M059J (cell line): Measurements from ENCODE around the gene OSTF1. TPM values are rescaled to one million over a fixed set of nuclear protein-coding genes. Genes with fewer than 3 reads are reported as not detected.

Source experiments
- DNase-seq: peaks from one replicate; pipeline ENCODE4 v3.0.0-alpha.2; 2012; ENCODE audit warnings: low read depth
- total RNA-seq: library from RNA; depleted of rRNA; stranded (reverse); fragments of >200 nt; shearing (Covaris generic); gene quantifications from 2 replicates; pipeline ENCODE4 v1.2.3, GENCODE V29; 2014

The OSTF1 gene
- total RNA-seq, 1 experiment from 2014 or later, result 86.9 TPM

- no peak for DNase-seq
Observed at GRCh38 chr9:75121914-75122558, 33.7 kb downstream of the OSTF1 start.

GRCh38 chr9:75123696-75124095 lies 35.4 kb downstream of the OSTF1 start:
- no peak for DNase-seq

GRCh38 chr9:75128535-75128934 lies 40.2 kb downstream of the OSTF1 start:
- no peak for DNase-seq

- DNase-seq, result no peak
Observed at GRCh38 chr9:75130172-75130571, 41.9 kb downstream of the OSTF1 start.

GRCh38 chr9:75130621-75131230 lies 42.4 kb downstream of the OSTF1 start:
- no peak for DNase-seq

- no peak for DNase-seq
Observed at GRCh38 chr9:75131700-75132099, 43.4 kb downstream of the OSTF1 start.

- no peak for DNase-seq
Observed at GRCh38 chr9:75132244-75132643, 43.9 kb downstream of the OSTF1 start.

- no peak for DNase-seq
Observed at GRCh38 chr9:75133396-75133795, 45.1 kb downstream of the OSTF1 start.

- no peak for DNase-seq
Observed at GRCh38 chr9:75134495-75134894, 46.2 kb downstream of the OSTF1 start.

GRCh38 chr9:75138260-75139040 lies 50.1 kb downstream of the OSTF1 start:
- no peak for DNase-seq

GRCh38 chr9:75139201-75139600 lies 50.9 kb downstream of the OSTF1 start:
- no peak for DNase-seq

GRCh38 chr9:75140261-75140660 lies 51.9 kb downstream of the OSTF1 start:
- DNase-seq, result no peak

GRCh38 chr9:75142202-75142601 lies 53.9 kb downstream of the OSTF1 start:
- DNase-seq, result no peak

- DNase-seq, result peak; percentile 92
Observed at GRCh38 chr9:75146229-75146628, 57.9 kb downstream of the OSTF1 start.

GRCh38 chr9:75147638-75148037 lies 59.3 kb downstream of the OSTF1 start:
- DNase-seq, result peak; percentile 29

GRCh38 chr9:75148561-75148960 lies 60.2 kb downstream of the OSTF1 start:
- peak; percentile 96 for DNase-seq

GRCh38 chr9:75149841-75150241 lies 61.5 kb downstream of the OSTF1 start:
- DNase-seq, result no peak

- no peak for DNase-seq
Observed at GRCh38 chr9:75150512-75150911, 62.2 kb downstream of the OSTF1 start.

- DNase-seq, result no peak
Observed at GRCh38 chr9:75152416-75152815, 64.1 kb downstream of the OSTF1 start.

GRCh38 chr9:75156858-75157257 lies 68.5 kb downstream of the OSTF1 start:
- DNase-seq, result no peak

GRCh38 chr9:75161116-75161857 lies 73.0 kb downstream of the OSTF1 start:
- no peak for DNase-seq

GRCh38 chr9:75163764-75164163 lies 75.5 kb downstream of the OSTF1 start:
- DNase-seq, result no peak
